NCI-H187 (cell line): ENCODE data around the gene RASGRP2.

Experiments
- DNase-seq, 2 experiments: peaks; one replicate each; lab custom pipeline; 2025; lab: John Stamatoyannopoulos, UW

The RASGRP2 gene

DNA sequence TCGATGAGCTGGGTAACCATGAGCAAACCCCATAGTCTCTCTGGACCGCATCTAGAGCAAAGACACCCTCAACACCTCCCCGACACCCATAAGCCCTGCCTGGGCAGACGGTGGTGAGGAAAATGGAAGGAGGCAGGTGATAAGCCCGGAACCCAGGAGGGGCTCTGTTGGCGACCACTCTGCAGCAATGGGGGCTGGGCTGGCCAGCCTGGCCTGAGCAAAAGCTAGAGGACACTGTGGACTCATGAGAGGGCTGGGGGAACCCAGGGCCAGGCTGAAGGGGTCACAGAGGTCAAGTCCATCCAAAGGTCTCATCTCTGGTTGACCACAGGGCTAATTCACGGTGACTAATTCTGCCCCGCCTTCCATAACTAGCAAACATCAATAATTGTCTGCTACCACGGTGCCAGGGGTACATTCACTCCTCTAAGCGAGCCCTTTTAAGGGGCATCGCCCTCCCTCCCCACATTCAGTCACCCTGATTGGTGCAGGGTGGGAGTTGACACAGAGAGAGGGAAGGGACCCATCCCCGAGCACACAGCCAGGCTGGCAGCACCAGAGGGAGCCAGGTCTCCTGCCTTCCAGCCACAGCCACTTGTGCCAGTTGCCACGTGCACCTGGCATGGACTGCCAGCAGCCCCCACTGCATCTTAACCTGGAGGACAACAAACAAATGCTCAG is 11.9 kb upstream of the RASGRP2 start:
- DNase-seq, result no peak

DNA sequence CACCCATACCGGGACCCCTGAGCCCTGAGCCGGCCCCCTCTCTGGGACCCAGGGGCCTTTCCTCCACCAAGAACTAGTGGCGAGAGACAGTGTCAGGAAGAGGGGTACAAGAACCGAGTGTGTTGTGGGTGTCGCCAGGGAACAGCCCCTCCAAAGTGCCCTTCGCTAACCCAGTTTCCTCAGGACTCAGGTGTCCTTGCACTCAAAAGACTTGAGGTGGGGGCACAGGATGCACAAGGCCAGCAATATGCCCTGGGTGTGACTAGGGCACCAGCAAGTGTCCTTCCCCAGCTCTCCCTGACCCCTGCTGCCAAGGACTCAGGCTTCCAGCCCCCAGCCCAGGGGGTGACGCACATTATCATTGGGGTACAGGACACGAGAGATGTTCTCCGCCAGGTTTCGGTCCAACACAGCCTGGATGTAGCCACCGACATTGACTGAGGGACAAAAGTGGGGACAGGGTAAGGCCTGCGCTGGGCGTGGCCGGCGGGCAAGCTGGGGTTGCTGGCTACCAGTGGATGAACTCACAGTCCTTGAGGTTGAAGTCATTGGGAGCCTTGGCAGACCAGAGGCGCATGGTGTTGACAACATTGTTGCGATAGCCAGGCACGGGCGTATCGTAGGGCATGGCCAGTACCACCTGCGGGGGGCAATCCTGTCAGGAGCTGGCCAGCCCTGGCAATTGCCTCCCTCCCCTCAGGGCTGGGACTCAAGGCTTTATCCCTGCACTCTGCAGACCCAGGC is 11.1 kb upstream of the RASGRP2 start:
- DNase-seq, result no peak

DNA sequence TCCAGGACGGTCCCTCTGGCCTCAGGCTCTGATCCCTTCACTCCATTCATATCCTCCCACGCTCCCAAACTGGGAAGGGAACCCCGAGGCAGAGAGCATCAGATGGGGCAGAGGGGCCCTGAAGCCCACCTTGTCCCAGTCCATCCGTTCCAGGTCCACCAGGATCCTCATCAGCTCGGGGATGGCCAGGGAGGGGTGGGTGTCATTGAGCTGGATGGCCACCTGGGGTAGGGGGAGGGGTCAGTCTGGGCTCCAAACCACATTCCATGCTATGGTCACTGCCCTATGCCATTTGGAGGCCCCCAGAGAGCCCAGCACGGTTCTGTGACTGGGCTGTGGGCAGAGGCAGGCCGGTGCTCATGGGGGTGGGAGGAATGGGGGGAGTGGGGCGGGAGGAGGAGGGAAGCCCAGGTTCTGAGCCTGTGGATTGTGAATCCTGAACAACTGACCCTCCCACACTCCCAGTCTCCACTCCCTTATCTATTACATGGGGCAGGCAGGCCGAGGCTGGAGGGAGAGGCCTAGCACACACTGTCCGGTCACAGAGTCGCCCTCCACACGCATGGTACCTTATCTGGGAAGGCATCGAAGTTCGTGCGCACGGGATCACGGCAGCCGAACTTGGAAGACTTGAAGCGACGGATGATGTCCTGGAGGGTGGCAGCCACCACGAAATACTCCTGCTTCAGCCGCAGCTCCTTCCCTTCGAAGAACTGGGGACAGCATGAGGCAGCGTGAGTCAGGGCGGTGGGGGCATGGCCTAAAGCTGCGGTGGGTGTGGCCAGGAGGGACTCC is 10.4 kb upstream of the RASGRP2 start:
- no peak for DNase-seq

DNA sequence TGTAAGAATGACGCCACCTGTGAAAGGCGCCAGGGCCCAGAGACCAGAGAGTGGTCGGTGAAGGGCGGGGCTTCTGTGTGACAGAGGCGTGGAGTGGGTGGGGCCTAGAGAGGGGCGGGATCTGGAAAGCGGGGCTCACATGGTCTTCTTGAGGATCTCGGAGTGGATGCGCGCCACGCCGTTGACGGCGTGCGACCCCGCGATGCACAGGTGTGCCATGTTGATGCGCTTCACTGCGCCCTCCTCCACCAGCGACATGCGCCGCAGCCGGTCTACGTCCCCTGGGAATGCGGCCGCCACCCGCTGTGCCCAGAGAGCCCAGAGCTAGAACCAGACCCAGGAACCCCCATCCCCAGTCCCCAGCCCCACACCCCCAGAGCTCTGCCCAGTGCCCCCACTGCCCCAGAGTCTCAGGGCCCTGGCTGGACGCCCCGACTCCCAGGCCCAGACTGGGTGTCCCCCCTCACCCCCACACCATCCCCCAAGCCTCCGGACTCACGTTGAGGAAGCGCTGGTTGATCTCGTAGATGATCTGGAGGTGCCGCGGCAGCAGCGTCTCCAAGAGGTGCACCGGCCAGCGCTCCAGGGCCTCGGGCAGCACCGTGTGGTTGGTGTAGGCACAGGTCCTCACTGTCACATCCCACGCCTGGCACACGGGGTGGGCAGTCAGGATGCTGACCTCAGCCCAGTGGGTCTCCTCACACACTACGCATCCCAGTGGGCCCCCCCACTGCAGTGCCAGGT is 9.6 kb upstream of the RASGRP2 start:
- DNase-seq, result no peak

DNA sequence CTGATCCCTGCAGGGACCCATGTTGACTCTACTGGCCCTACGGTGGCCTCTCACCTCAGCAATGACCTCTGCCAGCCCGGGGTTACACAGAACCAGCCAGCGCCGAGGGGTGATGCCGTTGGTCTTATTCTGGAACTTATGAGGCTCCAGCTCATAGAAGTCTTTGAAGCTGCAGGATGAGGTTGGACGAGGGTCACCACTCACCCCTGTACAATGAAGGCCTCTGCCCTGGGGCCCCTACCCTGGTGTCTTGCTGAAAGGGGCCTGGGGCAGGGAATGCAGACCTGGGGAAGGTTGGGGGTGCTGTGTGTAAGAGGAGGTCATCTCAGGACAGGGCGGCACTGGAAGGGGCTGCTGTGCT is 9.1 kb upstream of the RASGRP2 start:
- no peak for DNase-seq

DNA sequence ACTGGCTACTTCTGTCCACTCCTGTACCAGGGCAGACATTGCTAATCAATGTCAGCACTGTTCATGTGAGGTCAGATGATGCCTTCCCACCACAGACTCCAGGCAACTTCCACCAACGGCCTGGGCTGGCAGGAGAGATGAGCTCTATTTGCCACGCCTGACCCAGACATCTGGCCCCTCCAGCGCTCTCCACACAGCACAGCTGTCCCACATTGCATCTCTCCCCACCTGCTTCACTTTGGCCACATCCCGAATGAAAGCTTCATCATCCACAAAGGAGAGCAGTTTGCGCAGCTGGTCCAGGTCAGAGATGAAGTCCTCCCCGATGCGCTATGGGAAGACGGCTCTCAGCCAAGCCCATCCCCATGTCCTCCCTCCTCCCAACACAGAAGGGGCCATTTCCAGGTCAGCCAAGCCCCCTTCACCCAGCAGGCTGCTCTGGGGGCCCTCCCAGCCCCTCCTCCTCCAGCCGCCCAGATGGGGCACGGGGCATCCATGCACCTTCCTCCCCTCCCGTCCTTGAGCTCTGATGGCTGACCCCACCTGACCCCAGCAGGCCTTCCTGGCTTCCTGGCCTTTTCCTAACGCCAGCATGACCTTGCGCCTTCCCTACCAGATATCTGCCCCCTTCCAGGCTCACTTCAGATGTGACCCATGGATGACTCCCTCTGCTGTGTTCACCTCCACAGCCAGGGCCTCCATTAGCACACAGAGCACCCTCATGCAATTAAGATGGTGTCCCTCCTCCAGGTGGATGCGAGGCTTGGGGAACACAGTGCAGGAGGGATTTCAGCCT is 8.4 kb upstream of the RASGRP2 start:
- DNase-seq, result no peak

DNA sequence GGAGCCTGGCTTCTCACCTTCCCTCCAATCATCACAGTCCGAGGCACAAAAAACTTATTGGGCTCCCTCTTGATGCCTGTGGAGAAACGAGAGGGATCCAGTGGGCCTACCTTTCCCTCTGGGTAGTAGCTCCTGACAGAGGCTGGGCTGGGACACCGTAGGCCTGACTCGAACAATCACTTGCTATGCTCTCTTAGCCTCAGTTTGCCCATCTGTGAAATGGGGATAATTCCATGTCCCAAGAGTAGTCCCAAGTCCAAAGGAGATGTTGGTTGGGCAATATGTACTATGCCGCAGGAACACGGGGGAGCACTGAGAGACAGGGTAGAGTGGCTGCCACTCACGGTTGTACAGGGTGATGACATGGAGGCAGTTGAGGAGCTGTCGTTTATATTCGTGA is 7.6 kb upstream of the RASGRP2 start:
- no peak for DNase-seq

DNA sequence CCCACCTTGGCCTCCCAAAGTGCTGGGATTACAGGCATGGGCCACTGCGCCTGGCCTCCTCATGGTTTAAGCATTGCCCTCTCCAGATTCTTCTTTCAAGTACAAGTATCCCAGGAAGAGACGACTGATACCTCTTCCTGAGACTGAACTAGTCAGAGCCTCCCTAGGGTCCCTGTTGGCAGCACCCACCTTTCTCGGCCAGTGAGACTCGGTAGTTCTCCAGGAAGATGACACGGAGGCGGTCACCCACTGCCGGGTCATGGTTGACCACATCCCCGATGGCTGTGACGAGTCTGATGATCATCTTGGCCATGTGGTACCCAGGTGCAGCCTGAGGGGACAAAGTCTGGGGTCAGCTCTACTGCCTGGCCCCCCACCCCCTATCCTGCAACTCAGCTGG is 7.2 kb upstream of the RASGRP2 start:
- DNase-seq, result no peak

DNA sequence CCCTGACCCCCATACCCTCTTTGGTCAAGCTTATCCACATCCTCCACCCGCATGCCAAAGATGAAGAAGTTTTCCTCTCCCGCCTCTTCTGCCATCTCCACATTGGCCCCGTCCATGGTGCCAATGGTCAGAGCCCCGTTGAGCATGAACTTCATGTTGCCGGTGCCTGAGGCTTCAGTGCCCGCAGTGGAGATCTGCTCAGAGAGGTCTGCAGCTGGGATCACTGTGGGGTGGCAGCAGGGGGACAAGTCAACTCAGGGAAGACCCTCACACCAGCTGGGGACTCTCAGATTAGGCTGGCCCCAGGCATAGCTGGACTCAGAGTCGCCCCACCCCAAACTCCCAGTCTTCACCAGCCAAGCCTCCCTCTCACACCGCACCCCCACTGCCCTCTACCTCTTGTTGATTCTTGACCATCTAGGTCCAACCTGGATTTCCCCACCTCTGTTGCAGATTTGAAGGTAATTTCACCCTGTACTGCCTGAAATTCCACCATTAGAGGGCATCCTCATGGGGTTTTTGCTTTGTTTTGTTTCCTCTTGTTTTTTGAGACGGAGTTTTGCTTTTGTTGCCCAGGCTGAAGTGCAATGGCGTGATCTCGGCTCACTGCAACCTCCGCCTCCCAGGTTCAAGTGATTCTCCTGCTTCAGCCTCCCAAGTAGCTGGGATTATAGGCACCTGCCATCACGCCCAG is 6.6 kb upstream of the RASGRP2 start:
- DNase-seq, result no peak

DNA sequence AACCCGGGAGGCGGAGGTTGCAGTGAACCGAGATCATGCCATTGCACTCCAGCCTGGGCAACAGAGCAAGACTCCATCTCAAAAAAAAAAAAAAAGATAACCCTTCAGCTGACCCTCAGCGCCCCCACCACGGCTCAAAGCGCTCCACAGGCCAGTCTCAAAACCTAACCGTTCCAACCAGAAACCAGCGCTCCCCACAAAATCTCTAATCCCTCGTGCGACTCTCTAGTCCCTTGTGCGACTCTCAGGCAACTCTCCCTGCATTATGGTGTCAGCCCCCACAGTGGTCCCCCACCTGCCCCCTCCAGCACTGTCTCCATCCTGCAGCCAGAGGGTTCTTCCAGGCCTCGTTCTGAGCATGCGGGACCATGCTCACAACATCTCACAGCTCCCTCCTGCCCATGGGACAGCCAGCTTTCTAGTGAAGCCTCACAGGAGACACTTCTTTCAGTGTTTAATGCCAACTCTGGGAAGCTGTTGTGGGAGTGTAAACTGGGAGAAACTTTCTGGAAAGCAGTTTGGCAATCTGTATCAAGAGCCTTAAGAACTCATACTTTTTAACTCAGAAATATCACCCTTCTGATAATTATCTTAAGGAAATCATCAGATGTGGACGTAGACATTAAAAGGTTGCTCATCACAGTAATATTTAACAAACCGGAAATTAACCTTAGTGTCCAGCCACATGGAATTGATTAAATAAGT is 4.2 kb upstream of the RASGRP2 start:
- DNase-seq, result no peak

DNA sequence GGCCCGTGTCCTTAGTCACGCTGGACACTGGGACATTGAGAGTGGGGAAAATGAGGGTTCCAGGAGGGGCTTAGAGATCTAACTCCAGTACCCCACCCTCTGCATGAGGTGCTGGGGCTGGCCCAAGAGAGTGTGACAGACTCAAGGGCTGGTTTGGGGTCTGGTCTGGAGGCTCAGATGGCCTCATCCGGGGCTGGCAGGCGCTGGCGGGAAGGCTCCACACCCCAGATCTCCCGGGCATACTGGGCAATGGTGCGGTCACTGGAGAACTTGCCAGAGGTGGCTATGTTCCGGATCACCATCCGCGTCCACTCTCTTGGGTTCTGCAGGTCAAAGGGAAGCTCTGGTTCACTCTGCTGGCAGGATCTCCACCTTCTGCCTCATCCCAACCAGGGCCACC is 2.5 kb upstream of the RASGRP2 start:
- no peak for DNase-seq

DNA sequence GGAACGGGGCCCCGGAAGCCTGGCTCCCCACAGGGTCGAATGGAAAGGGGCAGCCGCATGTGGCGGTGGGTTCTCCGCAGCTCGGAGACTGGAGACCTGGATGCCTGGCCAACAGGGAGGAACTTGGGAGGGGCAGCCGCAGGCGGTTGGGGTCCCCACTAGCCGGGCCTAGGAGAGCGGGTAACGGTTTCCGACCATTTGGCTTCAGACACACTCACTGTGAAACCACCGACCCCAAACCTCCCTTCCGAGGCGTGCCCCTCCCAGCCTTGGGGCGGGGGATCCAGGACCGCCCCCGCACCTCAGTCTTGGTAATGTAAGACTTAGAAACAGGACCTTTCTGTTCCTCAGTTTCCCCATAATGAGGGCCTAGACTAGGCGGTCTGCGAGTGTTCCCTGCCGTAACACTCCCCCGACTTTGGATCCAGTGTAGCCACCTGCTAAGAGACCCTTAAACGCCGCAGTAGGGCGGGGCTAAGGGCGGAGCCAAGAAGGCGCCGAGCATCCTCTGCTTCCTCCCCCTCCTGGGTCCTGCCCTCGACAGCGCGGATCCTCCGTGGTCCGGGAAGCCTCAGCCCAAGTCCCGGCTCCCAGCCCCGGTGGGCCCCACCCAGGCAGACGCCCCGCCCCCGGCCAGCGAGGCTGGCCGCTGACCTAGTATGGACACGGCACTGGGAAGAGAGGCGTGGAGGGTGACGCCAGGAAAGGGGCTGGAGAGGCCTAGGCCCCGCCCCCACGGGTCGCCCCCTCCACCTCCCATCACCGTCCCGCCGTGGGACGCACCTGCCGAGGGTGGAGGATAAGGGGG is 1.8 kb upstream of the RASGRP2 start:
- DNase-seq, result no peak

DNA sequence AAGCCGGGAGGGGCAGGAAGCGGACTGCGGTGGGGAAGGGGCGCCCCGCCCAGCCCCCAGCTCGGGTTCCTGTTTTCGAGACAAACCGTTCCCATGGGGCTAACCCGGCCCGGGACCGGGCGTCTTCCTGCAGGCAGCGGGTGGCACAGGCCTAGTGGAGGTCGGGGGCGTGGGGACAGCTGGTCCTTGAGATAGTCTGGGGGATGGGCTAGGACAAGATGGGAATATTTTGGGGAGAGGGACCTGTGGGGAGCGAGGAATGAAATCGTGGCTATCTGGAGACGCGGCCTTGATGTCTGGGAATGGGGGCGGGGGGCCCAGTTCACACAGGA is 1.2 kb upstream of the RASGRP2 start:
- no peak for DNase-seq

DNA sequence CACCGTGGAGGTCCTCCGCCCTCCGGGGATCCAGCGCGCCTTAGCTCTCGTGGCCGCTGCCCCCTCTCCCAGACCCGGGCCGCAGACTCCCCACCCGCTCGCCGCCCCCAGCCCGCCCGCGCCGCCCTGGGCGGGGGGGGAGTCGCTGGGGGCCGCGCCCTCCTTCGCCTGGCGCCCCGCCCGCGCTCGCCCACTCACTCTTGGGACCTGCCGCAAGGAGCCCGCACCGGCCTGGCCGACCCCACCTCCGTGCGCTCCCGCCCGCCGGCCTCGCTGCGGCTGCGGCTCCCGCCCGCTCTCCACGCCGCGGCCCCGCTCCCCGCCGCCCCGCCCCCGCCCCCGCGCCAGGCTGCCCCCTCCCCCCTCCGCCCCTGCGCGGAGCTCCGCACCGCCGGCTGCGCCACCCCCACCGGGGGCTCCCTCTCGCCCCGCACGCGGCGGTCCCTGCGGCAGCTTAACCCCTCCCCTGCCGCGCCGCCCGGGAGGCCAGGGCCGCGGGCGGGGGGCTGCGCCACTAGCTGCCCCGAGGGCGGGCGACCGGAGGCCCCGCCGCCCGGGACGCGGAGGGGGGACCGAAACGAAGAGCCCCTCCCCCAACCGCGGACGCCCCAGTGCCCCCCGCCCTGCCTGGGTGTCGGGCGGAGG is 724 bp upstream of the RASGRP2 start:
- no peak for DNase-seq

DNA sequence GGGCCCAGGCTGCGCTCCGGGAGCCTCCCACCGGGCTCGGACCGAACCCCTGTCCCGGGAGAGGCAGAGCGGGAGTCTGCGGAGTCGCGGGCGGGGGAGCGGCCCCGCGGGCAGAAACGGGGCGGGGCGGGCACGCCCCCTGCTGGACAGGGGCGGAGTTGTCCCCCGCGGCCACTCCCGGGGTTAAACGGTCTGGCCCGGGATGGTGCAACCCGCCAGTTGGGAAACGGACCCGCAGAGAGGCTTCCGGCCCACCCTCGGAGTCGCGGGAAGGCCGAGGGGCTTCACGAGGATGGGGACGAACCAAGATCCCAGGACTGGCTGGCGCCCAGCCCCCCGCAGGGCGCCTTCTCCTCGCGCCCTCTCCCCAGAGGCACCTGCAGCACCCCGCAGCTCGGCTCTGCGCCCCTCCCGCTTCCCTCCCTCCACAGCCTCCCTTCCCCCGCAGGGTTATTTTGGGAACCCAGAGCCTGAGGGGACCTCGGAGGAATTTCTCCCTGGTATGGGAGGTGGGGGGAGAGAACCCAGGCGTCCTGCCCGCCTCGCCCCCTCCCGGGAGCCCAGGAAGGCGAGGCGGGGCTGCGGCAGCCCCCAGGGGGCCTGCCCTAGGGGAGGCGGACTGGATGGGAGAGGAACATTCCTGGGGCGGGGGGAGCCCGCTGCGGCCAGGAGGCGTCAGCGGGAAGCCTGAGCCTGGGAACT is 902 bp downstream of the RASGRP2 start:
- DNase-seq, result no peak

DNA sequence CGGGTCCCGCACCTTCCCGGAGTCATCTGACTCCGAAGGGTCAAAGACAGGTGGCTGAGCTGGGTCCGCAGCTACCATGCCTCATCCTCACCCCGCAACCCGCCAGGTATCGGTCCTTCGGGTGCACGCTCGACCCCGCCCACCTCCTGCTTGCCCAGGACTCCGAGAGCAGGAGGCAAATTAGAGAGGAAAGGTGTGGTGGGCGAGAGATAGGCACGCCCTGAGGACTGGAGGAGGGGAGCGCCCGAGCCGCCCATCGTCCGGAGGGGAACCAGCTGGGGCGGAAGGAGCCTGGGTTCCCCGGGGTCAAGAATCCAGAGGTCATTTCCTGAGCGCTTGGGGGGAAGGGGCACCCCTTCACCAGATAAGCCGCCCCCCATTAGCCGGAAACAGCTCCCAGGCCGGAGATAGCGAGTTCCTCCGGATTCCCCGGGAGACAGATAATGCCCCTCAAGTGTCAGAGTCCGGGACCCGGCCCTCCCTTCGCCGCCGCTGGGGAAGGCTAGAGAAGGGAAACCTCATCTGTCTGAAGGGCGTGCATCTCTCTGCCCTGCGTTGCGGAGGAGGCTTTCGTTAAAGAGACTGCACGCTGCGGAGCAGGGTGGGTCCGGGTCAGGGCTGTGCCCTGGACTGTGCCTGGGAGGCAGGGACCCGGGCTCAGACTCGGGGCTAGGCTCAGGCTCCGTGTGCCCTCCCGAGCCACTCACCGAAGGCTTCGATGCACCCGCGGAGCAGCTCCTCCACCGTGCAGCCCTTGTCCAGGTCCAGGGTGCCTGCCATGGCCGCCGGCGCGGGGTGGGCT is 1.7 kb downstream of the RASGRP2 start:
- no peak for DNase-seq

DNA sequence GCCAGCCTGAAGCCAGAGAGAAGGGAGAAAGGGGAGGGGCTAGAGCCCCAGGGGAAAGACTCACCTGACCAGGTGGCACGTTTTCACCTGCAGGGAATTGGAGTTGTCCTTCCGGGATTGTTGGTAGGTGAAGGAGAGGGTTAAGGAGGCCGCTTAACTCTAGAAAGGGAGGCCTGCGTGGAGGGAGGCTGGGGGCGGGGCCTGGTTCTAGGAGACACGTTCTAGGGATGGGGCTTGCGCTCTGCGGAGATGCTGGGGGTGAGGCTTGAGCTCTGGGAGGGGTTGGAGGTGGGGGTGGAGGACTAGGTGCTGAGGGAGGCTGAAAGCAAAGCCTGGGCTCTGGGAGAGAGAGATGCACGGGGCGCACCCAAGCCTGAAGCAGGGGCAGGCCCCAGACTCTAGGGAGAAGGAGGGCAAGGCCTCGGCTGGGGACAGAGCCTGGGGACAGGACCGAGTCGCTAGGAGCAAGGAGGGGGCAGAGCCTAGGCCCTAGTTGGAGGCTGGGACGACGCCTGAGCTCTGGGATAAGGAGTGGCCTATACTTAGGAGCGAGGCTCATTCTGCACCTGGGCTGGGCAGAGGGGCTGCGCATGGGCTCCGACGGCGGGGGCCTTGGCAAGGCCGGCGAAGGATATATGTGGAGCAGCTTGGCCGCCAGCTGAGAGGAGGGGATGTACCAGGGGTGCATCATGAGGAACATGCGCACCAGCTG is 2.4 kb downstream of the RASGRP2 start:
- DNase-seq, result no peak
